ENCODE data around the gene NXPH2.
A peak's percentile ranks its signal among the peaks of the same experiment; 100 is the strongest.

The NXPH2 gene

GRCh38 chr2:138779781-138780445, at the start of gene NXPH2:
TSS of gene NXPH2 (minus strand) at chr2:138780390. CDS start at chr2:138780241, 149 bp downstream.
- no peak for DNase-seq

DNA sequence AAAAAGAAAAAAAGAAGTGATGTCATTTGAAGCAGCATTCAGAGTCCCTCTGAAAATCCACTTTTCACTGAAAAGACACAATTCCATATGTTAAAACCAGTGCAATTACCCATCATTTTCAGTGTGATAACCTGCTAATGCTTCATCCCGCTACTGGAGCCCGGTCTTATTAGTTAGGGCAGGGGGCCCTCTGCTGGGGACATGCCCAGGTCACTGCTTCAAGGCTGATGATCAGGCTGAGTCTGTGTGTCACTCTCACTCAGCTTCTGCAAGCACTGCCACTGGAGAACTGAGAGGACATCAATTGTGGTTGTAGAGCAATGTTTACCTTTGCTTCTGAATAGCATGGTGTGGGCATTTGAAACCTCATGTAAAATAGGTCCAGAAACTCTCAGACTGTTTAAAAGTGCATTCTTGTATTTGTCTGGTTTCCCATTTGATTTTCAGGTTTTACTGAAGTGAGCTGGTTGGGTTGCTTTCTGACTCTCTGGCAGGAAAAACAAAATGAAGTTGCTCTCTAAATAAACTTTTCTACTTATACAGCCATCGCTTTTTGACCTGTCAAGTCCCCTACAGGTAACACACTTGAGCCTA, 49.2 kb upstream of the NXPH2 start:
- peak; percentile 9 for DNase-seq

- peak; percentile 72 for DNase-seq
Measured at GRCh38 chr2:138827426-138828054, 47.4 kb upstream of the NXPH2 start.

GRCh38 chr2:138823666-138824065, 43.5 kb upstream of the NXPH2 start:
- DNase-seq: no peak

GRCh38 chr2:138819964-138820363, 39.8 kb upstream of the NXPH2 start:
- no peak for DNase-seq

GRCh38 chr2:138818556-138818955, 38.4 kb upstream of the NXPH2 start:
- peak; percentile 93 for DNase-seq

- DNase-seq: no peak
Measured at GRCh38 chr2:138814123-138814898, 34.1 kb upstream of the NXPH2 start.

DNA sequence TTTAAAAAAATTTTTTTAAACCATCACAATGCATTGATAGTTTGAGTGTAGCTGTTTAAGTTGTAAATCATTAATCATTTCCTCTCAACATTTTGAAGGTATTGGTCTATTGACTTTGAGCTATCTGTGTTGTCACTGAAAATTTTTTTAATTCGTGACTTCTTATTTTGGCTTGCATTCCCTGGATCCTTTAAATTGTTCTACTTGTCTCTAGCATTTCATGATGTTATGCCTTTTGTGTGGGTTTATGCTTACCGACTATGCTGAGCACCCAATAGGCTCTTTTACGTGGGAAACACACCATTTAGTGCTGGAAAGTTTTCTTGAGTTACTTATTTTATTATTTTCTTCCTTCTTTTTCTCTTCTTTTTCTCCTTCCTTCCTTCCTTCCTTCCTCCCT, 31.2 kb upstream of the NXPH2 start:
- DNase-seq: no peak

DNA sequence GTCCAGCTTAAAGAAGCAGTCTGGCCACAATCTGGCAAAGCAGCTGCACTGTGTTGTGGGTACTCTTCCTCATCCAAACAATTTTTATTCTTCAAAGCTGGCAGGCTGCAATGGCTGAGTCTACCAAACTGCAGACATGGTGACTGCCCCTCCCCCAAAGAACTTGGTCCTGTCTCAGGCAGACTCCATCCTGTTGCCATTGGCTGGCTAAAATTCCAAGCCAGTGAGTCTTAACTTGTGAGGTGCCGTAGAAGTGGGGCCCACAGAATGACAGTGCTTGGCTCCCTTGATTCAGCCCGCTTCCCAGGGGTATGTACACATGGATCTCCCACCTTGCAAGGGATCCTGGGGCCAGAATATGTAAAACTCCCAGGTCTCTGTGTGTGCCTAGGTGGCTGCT, 14.5 kb upstream of the NXPH2 start:
- no peak for DNase-seq

- peak; percentile 27 for DNase-seq
Measured at GRCh38 chr2:138787053-138787666, 7.0 kb upstream of the NXPH2 start.

DNA sequence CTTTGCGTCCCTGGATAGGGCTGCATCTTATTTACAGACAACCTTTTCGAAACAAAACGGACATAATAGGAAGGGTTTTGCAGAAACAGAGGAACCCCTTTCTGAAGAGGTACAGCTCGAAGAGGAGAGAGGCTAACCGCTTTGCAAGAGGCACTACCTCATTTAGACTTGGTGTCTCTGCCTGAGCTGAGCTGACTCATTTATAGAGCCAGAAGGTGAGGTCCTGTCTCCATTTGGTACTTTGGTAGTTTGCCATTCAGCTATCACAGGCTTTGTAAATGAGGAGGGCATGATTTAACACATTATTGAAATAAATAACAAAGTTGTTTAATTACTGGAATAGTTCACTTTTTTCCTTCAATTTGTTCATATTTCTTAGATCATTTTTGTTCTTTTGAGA, 2.2 kb upstream of the NXPH2 start:
- peak; percentile 78 for DNase-seq

DNA sequence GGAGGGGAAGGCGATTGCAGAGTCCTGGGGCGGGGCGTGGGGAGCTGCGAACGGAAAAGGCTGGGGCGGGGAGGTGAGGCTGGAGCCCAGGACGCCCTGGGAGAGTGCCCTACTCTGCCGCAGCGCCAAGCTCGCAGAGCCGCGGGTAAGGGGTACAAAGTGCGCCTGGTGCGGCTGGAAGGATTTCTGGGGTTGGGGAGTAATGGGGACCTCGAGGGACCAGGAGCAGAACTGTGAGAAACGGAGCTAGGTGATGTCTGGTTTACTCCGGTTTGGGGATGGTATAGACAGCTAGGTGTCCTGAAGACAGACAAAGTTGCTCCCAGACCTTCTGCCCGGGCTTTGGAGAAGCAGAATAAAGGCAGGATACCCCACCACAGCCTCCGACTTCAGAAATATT, 718 bp upstream of the NXPH2 start:
- no peak for DNase-seq

DNA sequence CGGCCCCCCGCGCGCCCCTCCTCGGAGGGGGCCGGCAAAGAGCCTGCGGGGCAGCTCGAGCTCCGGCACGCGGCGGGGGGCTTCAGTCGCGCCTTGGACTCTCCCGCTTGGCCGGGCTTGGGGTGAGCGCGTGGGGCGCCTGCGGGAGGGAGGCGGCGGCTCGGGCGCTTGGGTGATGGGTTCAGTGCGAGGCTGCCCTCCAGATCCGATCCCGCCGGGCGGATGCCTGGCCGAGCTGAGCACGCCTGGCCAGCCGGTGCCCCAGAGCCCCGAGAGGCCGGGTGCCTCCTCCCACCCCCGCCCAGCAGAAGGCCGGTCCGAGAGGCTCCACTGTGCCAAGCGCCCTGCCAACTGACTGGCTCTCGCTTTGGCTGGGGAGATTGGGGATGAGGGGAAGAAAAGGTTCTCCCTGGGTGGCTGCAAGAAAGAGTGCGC, 273 bp upstream of the NXPH2 start:
- no peak for DNase-seq

DNA sequence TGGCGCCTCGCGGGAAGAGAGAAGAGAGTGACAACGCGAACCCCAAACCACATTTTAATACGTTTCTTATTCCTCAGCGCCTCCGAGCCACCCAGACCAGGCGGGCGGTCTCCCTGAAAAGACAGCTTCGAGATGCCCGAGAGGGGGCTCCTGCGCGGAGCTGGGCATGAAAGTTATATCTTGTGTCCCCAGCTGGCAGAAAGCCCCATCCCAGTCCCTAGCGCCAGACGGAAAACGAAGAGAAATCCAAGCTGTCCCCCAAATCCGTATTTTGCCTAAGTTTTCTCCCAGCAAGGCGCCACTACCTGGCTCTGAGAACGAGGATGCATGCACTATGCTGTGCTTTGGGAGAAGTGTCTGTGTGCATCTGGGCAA, 797 bp downstream of the NXPH2 start:
- no peak for DNase-seq

DNA sequence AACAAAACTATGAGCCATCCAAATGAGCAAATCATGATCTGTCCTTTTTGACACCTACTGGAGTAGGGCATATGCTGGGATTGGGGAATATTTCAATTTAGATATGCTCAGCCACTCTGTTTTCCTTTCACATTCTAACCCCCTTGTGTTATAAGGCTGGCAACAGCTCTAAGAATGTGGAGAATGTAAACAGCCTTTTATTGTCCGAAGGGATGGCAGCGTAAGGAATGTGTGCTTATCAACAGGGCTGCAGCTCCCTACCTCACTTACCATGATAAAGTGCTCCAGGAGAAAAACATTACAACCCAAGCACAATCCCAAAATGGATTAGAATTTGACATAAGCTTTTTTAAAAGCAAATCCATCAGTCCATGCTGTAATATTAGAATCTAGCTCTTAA, 2.2 kb downstream of the NXPH2 start:
- no peak for DNase-seq

DNA sequence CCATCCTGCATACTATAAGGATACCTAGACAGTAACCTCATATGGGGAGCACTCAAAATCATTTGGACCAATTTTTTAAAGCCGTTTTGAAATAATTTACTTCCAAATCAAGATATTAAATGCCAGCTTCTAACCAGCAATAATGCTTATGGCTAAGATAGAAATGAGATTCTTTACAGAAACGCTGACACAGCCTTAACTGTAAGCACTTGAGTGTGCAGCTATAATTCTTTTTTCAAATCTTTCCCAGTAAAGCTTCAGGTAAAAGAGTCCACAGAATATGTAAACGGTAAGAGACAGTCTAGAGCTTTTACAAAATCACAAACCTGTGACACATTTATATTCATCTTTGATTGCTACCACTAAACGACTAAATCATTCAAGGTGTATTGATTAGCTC, 4.5 kb downstream of the NXPH2 start:
- no peak for DNase-seq

DNA sequence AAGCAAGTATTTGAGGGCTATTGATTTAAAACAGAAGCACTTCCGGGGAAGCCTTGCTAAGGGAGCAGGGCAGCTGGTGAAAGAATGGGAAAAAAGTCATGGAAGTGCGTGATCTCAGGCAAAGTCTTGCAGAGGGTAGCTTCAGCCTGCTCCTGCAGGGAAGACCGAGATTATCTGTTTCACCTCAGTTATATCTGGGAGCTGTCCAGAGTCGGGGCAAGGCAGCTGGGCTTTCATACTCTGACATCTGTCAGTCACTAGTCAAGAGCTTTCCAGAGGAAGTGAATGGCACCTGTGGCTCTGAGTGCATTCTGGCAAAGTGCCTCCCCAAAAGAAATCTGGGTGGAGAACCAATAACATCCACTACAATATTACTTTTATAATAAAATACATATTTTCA, 8.7 kb downstream of the NXPH2 start:
- DNase-seq: no peak

DNA sequence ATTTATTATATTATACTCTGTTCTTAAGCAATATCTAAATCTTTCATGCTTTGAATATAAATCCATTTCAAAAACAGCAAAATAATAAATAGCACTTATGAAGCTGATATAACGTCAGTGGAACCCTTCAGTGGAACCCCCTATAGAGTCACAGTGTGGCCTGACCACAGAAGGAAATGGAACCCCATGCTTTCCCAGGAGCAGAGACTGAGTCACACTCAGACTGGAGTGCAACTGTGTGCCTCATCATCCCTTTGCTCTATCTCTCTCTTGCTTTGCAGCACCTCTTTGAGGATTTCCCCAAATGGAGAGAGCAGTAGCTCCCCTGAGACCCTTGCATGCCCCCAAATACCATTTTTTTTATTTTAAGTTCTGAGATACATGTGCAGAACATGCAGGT, 13.1 kb downstream of the NXPH2 start:
- no peak for DNase-seq

GRCh38 chr2:138766464-138766863, 13.7 kb downstream of the NXPH2 start:
- peak; percentile 51 for DNase-seq

DNA sequence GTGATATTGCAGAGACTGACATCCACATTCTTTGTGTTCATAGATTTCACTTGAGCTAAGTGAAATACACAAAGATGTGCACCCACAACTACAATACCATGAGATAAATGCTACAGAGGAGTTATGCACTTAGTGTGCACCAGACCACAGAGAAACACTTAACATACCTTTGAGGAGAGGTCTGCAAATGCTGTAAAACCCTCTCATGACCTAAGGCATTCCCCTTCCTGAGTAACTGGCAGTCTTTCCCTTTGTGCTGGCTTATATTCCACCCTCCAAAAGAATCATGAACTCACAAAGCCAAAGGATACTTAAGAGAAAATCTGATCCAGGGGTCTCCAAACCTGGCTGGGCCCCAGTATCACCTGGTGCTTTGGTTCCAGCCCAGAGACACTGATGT, 16.2 kb downstream of the NXPH2 start:
- no peak for DNase-seq

- no peak for DNase-seq
Measured at GRCh38 chr2:138762533-138762932, 17.7 kb downstream of the NXPH2 start.

DNA sequence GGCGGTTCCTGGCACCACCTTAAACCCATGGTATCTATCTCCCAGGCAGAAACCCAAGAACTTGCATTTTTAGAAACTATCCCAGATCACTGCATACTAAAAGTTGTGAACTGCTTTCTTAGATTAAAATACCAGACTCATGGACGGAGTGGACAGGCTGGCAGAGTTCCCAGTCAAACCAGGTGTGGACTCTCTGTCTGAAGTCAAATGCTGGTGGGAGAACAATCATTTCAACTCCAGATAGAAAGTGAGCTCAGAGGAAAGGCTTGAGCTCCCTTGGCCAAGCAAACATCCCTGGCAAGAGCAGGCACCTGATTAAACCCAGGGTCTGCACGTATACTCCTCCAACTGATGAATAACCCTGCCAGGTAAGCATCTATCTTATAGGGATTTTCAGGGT, 19.5 kb downstream of the NXPH2 start:
- DNase-seq: no peak

GRCh38 chr2:138757384-138757783, 22.8 kb downstream of the NXPH2 start:
- no peak for DNase-seq
